HepG2 (cell line): ENCODE measurements around the gene FMNL2. TPM values are rescaled to one million over a fixed set of nuclear protein-coding genes. Genes with fewer than 3 reads are reported as not detected.

Experiments used
- ATF2 ChIP-seq: sonication (generic); formaldehyde crosslinking; IDR thresholded peaks from 2 replicates; pipeline ENCODE4 v1.4.0; 2020; ENCODE audit warnings: missing genetic modification reagents
- FOSL2 ChIP-seq: sonication (generic); formaldehyde crosslinking; IDR thresholded peaks from 2 replicates; pipeline ENCODE4 v1.4.0; 2020; ENCODE audit warnings: missing genetic modification reagents
- FOXA3 ChIP-seq: IDR thresholded peaks from 2 replicates; pipeline ENCODE4 v1.6.1; 2016; ENCODE audit warnings: missing genetic modification reagents, missing compliant biosample characterization
- GLI4 ChIP-seq: sonication (generic); formaldehyde crosslinking; IDR thresholded peaks from 2 replicates; pipeline ENCODE4 v1.5.1; 2020; ENCODE audit warnings: missing genetic modification reagents, mild to moderate bottlenecking, moderate library complexity, borderline replicate concordance
- NONO ChIP-seq, 2 experiments: fragments of 450-650 bp in 1 of 2; sonication (generic) in 1 of 2; formaldehyde crosslinking in 1 of 2; IDR thresholded peaks in 1 of 2; conservative IDR thresholded peaks in 1 of 2; 2 replicates each; pipeline versions ENCODE4 v1.6.1 to v1.8.0; 2017 to 2022; ENCODE audit warnings: mild to moderate bottlenecking in 1 of 2, missing genetic modification reagents in 1 of 2, moderate library complexity in 1 of 2
- PAWR ChIP-seq: sonication (generic); formaldehyde crosslinking; IDR thresholded peaks from 2 replicates; pipeline ENCODE4 v1.4.0; 2020; ENCODE audit warnings: missing genetic modification reagents, mild to moderate bottlenecking, borderline replicate concordance
- RFXANK ChIP-seq: IDR thresholded peaks from 2 replicates; pipeline ENCODE4 v1.6.1; 2016
- SIX4 ChIP-seq: sonication (generic); formaldehyde crosslinking; IDR thresholded peaks from 2 replicates; pipeline ENCODE4 v1.4.0; 2020; ENCODE audit warnings: missing genetic modification reagents
- SMARCC2 ChIP-seq: fragments of 450-650 bp; IDR thresholded peaks from 2 replicates; pipeline ENCODE4 v1.6.1; 2017; ENCODE audit warnings: antibody characterized with exemption, mild to moderate bottlenecking
- SOX6 ChIP-seq, 2 experiments: fragments of 450-650 bp in 1 of 2; sonication (generic) in 1 of 2; formaldehyde crosslinking in 1 of 2; IDR thresholded peaks; 2 replicates each; pipeline versions ENCODE4 v1.4.0 to v1.6.1; 2017 to 2020; ENCODE audit warnings: antibody characterized with exemption in 1 of 2, mild to moderate bottlenecking in 1 of 2, missing genetic modification reagents in 1 of 2
- TBP ChIP-seq: sonication (generic); formaldehyde crosslinking; IDR thresholded peaks from 2 replicates; pipeline ENCODE4 v1.5.0; 2020; ENCODE audit warnings: missing genetic modification reagents
- TRIM24 ChIP-seq: sonication (generic); formaldehyde crosslinking; IDR thresholded peaks from 2 replicates; pipeline ENCODE4 v1.8.0; 2022; ENCODE audit warnings: mild to moderate bottlenecking, missing genetic modification reagents
- U2AF1 ChIP-seq: fragments of 200-400 bp; formaldehyde crosslinking; optimal IDR thresholded peaks from 2 replicates; pipeline ENCODE3; 2017; ENCODE audit warnings: mild to moderate bottlenecking, low read depth, low read length
- ZBTB7A ChIP-seq: sonication (generic); formaldehyde crosslinking; IDR thresholded peaks from 2 replicates; pipeline ENCODE4 v1.8.0; 2022; ENCODE audit warnings: mild to moderate bottlenecking, missing genetic modification reagents
- ZFY ChIP-seq: sonication (generic); formaldehyde crosslinking; IDR thresholded peaks from 2 replicates; pipeline ENCODE4 v1.4.0; 2020; ENCODE audit warnings: missing genetic modification reagents
- ZNF30 ChIP-seq: sonication (generic); formaldehyde crosslinking; IDR thresholded peaks from 2 replicates; pipeline ENCODE4 v1.5.0; 2020; ENCODE audit warnings: mild to moderate bottlenecking, missing genetic modification reagents
- ZNF432 ChIP-seq: sonication (generic); formaldehyde crosslinking; IDR thresholded peaks from 2 replicates; pipeline ENCODE4 v1.5.0; 2020; ENCODE audit warnings: missing genetic modification reagents, mild to moderate bottlenecking, borderline replicate concordance
- ZNF576 ChIP-seq: sonication (generic); formaldehyde crosslinking; IDR thresholded peaks from 2 replicates; pipeline ENCODE4 v1.4.0; 2020; ENCODE audit warnings: mild to moderate bottlenecking, missing genetic modification reagents
- ZNF746 ChIP-seq: sonication (generic); formaldehyde crosslinking; IDR thresholded peaks from 2 replicates; pipeline ENCODE4 v1.8.0; 2022; ENCODE audit warnings: mild to moderate bottlenecking, missing genetic modification reagents
- ZNF816 ChIP-seq: sonication (generic); formaldehyde crosslinking; IDR thresholded peaks from 2 replicates; pipeline ENCODE4 v1.8.0; 2022; ENCODE audit warnings: missing genetic modification reagents, mild to moderate bottlenecking, borderline replicate concordance
- polyA plus RNA-seq, 8 experiments: library from polyadenylated mRNA; depleted of rRNA in 3 of 8; stranded (reverse) in 7 of 8; unstranded in 1 of 8; fragments of >200 nt; fragmentation: Illumina TruSeq in 4 of 8; extraction: Trizol in 4 of 8; gene quantifications; 2 replicates each; pipeline versions ENCODE4 v1.2.1 to v1.2.3, GENCODE V29; 2011 to 2016; ENCODE audit warnings: low read depth in 4 of 8, missing spikeins in 1 of 8, mixed read lengths in 1 of 8; ENCODE audit not compliant: insufficient read depth in 1 of 8
- total RNA-seq, 5 experiments: library from RNA; depleted of rRNA; stranded (reverse); fragments of >200 nt; fragmentation: Illumina TruSeq; extraction: Trizol; gene quantifications; 2 replicates each; pipeline ENCODE4 v1.2.3, GENCODE V29; 2016; ENCODE audit warnings: low read depth in 1 of 5
- TF ChIP-seq, protein P1 (sequence below): sonication (generic); formaldehyde crosslinking; IDR thresholded peaks from 2 replicates; pipeline ENCODE4 v1.8.0; 2023; ENCODE audit warnings: mild to moderate bottlenecking, missing genetic modification reagents
- TF ChIP-seq, protein P2 (sequence below): sonication (generic); formaldehyde crosslinking; IDR thresholded peaks from 2 replicates; pipeline ENCODE4 v1.5.1; 2020; ENCODE audit warnings: mild to moderate bottlenecking, missing genetic modification reagents
- TF ChIP-seq, protein P3 (sequence below): sonication (generic); formaldehyde crosslinking; conservative IDR thresholded peaks from 2 replicates; pipeline ENCODE4 v1.8.0; 2022; ENCODE audit warnings: low read depth, missing genetic modification reagents

The FMNL2 gene
- total and polyA plus RNA-seq, 2 of the 13 experiments (the other 11 are each of a cell fraction or from before 2014, with no cell fraction given): 66.5 to 67.7 TPM

DNA sequence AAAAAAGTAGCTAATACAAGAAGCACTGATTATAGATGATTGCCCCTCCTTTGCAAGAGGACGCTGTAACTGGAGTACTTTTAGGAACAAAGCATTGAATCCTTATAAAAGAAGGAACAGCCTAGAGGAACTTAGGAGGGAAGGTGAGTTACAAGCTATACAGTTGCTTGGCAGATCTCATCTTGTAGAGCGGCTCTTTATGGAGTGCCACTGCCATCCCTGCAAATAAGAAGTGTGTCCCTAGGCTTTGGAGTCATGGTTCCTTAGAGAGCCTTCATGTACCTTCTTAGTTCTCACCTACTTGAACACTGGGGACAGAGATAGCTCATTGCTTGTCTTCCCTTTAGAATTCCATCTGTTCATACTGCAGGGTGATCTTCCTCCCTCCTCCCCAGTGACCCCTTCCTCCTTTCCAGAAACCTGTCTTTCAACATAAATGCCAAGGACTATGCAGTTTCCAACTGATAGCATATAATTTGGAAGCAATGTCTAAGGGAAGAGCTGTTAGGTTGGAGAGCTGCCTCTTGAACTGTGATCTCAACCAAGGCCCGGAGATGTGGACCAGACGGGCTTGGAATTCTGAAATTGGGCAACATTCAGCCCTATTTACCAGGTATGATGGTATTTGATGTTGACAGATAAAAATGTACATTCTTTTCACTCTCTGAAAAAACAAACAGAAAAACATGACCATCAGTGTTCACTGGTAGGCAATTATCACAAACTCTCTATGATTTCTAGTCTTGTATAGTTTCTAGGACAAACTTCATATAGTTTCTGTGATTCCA, 7.5 kb downstream of the FMNL2 start (continued):
- TF ChIP-seq SMARCC2 (no peak), ZNF746 (CRISPR knock-in tag) (no peak), ZNF432 (CRISPR knock-in tag) (no peak), U2AF1 (no peak), SOX6 (IDR thresholded peaks at IDR 0.05) (no peak), SOX6 (CRISPR knock-in tag; IDR thresholded peaks at IDR 0.05) (peak; percentile 40; the same call in 1 of the 2 replicates), FOSL2 (peak; percentile 58), ZNF30 (no peak), TBP (CRISPR knock-in tag) (no peak), ATF2 (CRISPR knock-in tag) (no peak), PAWR (CRISPR knock-in tag) (no peak), FOXA3 (CRISPR knock-in tag) (peak; percentile 58; the same call in 1 of the 2 replicates), ZNF816 (CRISPR knock-in tag) (no peak), TRIM24 (CRISPR knock-in tag) (no peak), NONO (IDR thresholded peaks at IDR 0.05) (no peak), NONO (CRISPR knock-in tag; conservative IDR thresholded peaks at IDR 0.05) (no peak), RFXANK (CRISPR knock-in tag) (no peak), ZFY (no peak), GLI4 (CRISPR knock-in tag) (no peak), ZBTB7A (CRISPR knock-in tag) (no peak), ZNF576 (CRISPR knock-in tag) (no peak), SIX4 (CRISPR knock-in tag) (no peak)
- TF ChIP-seq, protein P1, sequence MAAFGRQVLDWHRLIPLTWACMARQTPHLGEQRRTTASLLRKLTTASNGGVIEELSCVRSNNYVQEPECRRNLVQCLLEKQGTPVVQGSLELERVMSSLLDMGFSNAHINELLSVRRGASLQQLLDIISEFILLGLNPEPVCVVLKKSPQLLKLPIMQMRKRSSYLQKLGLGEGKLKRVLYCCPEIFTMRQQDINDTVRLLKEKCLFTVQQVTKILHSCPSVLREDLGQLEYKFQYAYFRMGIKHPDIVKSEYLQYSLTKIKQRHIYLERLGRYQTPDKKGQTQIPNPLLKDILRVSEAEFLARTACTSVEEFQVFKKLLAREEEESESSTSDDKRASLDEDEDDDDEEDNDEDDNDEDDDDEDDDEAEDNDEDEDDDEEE (CRISPR knock-in tag): no peak
- TF ChIP-seq, protein P2, sequence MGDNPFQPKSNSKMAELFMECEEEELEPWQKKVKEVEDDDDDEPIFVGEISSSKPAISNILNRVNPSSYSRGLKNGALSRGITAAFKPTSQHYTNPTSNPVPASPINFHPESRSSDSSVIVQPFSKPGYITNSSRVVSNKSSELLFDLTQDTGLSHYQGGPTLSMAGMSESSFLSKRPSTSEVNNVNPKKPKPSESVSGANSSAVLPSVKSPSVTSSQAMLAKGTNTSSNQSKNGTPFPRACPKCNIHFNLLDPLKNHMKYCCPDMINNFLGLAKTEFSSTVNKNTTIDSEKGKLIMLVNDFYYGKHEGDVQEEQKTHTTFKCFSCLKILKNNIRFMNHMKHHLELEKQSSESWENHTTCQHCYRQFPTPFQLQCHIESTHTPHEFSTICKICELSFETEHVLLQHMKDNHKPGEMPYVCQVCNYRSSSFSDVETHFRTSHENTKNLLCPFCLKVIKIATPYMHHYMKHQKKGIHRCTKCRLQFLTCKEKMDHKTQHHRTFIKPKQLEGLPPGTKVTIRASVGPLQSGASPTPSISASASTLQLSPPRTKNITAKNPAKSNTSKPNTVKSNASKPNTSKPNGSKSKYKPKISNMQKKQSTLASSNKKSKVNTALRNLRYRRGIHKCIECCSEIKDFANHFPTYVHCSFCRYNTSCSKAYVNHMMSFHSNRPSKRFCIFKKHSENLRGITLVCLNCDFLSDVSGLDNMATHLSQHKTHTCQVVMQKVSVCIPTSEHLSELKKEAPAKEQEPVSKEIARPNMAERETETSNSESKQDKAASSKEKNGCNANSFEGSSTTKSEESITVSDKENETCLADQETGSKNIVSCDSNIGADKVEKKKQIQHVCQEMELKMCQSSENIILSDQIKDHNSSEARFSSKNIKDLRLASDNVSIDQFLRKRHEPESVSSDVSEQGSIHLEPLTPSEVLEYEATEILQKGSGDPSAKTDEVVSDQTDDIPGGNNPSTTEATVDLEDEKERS: no peak
- TF ChIP-seq, protein P3, sequence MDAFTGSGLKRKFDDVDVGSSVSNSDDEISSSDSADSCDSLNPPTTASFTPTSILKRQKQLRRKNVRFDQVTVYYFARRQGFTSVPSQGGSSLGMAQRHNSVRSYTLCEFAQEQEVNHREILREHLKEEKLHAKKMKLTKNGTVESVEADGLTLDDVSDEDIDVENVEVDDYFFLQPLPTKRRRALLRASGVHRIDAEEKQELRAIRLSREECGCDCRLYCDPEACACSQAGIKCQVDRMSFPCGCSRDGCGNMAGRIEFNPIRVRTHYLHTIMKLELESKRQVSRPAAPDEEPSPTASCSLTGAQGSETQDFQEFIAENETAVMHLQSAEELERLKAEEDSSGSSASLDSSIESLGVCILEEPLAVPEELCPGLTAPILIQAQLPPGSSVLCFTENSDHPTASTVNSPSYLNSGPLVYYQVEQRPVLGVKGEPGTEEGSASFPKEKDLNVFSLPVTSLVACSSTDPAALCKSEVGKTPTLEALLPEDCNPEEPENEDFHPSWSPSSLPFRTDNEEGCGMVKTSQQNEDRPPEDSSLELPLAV (CRISPR knock-in tag): no peak
